NCI-H2029 treated with DMSO at 0.1 percent for 48 hours (cell line): ENCODE results near the gene ISOC2.
"Not testable (repeated sequence)": the region's sequence is repeated elsewhere in the genome, so short reads cannot be mapped to it uniquely, and the experiment has no call there.

Source experiments
- DNase-seq: peaks from one replicate; lab custom pipeline; 2025; lab: John Stamatoyannopoulos, UW

Gene ISOC2

GRCh38 chr19:55440411-55441105 lies 20.9 kb downstream of the ISOC2 start:
- DNase-seq: no peak

GRCh38 chr19:55439052-55439451 lies 22.4 kb downstream of the ISOC2 start:
- DNase-seq: no peak

DNA sequence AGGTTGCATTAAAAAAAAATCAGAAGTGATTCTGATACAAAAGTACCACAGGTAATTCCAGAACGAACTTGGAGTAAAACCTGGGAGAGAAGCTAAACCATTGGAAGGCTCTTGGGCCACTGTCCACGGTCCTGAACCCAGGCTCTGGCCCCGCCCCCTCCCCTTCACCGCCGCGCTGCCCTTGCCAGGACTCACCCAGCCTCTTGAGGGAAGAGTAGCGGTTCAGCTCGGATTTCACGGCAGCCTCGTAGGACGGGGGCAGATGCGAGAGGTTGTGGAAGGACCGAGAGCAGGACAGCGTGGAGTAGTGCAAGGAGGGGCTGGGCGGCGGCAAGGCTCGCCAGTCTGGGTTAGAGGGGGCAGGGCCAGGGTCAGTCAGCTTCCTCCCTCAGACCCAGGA lies 24.0 kb downstream of the ISOC2 start:
- DNase-seq: peak; percentile 70

DNA sequence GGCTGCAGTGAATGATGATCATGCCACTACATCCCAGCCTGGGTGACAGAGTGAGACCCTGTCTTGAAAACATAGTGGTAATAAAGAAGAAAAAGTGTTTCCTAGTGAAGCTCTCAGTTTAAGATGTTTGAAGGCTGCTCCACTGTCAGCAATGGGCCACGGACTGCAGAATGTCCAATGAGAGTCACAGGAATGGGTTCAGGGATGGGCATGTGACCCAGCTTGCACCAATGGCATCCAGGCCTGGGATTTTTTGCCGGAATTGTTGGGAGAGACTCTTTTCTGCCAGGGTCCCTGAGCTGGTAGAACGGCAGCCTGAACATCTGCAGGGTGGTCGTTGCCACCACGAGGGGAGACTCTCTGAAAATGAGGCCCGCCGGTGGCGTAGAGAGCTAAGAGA lies 24.6 kb downstream of the ISOC2 start:
- no peak for DNase-seq

- DNase-seq: no peak
Observed at GRCh38 chr19:55435020-55435419, 26.4 kb downstream of the ISOC2 start.

- no peak for DNase-seq
Observed at GRCh38 chr19:55434356-55434919, 27.0 kb downstream of the ISOC2 start.

- DNase-seq: no peak
Observed at GRCh38 chr19:55433292-55433691, 28.1 kb downstream of the ISOC2 start.

DNA sequence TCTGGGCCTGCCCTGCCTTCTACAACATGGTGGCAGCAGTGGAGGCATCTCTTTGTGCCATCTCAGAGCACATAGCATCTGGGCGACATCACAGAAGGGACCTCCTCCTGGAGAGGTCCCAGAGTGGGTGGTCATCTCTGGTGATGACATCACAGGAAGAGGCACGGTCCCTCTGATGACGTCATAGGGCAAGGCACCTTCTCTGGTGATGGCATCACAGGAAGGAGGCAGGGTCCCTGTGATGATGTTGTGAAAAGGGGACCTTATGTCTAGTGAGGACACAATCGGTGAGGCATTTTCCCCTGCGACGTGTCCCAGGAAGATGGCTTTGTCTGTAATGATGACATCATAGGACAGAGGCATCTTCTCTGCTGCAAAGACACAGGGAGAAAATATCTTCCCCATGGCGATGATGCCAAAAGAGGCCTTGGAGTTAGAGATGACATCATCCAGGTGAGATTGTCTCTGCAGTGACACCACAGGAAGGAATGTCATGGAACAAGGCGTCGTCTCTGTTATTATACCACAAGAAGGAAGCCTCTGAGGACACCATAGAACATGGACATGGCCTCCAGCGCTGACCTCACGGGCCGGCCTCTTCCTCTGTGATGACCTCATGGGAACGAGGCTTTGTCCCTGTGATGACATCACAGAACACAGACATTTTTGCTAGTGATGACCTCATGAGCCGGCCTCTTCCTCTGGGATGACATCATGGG lies 29.0 kb downstream of the ISOC2 start:
- no peak for DNase-seq

- no peak for DNase-seq
Observed at GRCh38 chr19:55431183-55431582, 30.3 kb downstream of the ISOC2 start.

DNA sequence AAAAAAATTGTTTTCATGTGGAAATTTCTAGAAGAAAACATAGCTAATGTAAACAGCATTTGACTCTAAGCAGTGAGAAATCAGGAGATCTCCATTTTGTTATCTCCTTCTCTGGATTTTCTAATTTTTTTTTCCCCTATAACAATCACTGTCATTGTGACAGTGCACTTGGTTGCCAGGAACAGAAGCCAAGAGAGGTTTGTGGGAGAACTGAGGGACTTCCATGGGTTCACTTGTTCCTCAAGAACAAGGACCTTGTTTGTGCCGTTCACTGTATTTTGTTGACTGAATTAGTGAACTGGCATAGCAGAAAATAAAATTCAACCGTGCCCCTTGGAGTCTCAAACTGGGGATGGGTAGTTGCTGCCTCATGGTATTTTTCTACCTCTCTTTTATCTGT lies 35.4 kb downstream of the ISOC2 start:
- no peak for DNase-seq

- no peak for DNase-seq
Observed at GRCh38 chr19:55424518-55424917, 36.9 kb downstream of the ISOC2 start.

GRCh38 chr19:55423225-55424005 lies 38.0 kb downstream of the ISOC2 start:
- DNase-seq: no peak

DNA sequence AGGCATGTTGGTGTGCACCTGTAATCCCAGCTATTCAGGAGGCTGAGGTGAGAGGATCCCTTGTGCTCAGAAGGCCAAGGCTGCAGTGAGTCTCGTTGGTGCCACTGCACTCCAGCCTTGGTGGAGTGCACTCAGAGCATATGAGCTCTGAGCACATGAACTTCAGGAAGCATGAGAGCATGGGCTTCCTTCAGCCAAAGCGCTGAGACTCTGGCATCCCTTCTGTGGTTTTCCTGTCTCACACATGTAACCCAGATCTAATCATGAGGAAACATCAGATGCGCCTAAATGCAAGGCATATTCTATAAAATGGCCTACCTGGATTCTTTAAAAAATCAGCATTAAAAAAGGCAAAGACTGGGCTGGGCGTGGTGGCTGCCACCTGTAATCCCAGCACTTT lies 40.2 kb downstream of the ISOC2 start:
- not testable (repeated sequence) for DNase-seq

DNA sequence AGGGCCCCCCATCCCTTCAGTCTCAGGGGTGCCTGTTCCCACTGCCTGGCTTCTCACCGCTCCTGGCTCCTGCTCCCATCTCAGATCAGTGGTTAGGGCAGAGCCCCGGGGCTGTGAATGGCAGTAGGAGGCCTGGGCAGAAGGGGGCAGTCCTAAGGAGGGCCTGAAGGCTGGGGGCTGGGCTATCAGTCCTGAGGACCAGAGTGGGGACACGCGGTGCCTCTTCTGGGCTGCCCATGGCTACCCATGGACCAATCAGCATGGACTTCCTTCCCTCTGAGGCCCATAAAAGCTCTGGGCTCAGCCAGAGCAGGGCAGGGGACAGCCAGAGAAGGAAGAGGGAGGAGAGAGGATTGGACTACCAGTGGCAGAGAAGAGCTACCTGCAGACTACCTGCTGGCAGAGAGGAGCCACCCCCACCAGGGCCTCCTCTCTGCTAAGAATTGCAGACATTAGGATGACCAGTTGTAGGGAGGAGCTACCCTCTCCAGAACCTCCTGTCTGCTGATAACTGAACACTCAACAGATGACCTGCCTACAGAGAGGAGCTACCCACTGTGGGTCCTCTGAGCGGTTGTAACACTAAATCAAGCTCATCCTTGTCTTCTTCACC lies 41.7 kb downstream of the ISOC2 start:
- no peak for DNase-seq

DNA sequence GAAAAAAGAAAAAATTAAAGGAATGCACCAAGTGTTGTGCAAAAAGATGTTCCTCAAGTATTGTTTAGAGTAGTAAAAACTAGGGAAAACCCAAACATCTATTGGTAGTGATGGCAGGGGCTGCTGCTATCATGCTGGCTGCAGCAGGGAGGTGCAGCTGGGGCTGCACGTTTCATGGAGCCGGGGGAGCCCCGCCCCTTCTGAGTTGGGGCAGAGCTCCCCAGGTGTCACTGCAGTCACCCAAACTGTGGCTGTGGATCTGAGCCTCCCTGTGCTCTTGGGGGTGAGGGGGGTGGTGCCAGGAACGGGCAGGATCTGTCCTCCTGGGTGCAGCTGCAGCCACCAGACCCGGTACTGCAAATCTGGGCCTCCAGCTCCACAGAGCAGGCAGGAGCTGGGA lies 42.3 kb downstream of the ISOC2 start:
- no peak for DNase-seq

DNA sequence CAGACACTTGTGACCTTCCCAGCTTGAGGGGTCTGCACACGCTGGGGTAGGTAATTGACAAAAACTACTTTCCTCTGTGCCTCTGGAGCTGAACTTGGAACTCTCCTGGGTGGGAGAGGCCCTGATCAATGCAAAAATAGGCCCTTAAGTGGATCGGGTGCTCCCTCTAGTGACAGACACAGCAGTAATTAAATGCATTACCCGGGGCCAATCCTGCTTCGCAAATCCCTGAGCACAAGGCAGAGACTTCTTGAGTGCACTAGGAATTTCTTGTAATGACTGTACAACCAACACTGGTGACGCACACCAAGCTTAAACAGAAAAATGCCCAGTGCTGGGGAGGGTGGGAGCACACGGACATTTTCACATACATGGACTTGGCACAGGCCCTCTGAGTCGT lies 43.3 kb downstream of the ISOC2 start:
- DNase-seq: peak; percentile 3

DNA sequence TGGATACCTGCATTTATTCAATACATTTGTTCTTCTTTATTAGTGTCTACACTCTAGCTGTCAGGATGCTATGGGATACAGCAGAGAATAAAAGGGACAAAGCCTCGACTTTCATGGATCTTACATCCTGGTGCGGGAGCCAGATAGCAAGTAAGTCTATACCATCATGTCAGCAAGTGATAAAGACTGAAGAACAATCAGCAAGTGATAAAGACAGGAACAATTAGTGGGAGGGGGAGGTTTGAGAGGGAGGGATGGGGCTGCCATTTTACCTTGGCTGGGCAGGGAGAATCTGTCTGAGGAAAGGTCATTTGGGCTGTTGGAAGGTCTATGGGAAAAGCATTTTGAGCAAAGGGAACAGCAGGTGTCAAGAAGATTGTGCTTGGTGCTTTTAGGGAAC lies 51.3 kb downstream of the ISOC2 start:
- no peak for DNase-seq

- DNase-seq: not testable (repeated sequence)
Observed at GRCh38 chr19:55409179-55409578, 52.3 kb downstream of the ISOC2 start.

DNA sequence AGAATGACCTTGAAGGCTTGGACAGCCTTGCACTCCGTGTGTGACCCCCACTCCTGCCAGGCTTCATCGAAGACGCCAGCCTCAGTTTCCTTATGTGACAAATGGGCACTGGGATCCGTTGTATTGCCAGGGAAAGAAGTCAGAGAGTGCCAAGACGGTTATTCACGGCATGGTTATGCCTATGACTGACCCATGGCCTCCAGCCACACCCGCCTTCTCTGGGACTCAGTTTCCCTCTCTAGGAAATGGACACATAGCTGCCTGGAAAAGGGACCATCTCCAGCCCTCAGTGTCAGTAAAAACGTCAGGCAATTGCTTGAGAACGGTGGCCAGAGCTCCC lies 52.9 kb downstream of the ISOC2 start:
- no peak for DNase-seq

GRCh38 chr19:55407800-55408532 lies 53.5 kb downstream of the ISOC2 start:
- DNase-seq: peak; percentile 98

- not testable (repeated sequence) for DNase-seq
Observed at GRCh38 chr19:55407550-55407799, 54.0 kb downstream of the ISOC2 start, which contains the start of gene UBE2S. UBE2S (minus strand) TSS chr19:55407788; CDS start chr19:55407589, 199 bp downstream.
